BLaER1 treated with 17β-estradiol and CSF1 and Interleukin-3, amounts not matched to agents 10 nM and 100 nM (cell line): ENCODE results near the gene CCDC198.

Source experiments
- H3K27ac ChIP-seq, 11 experiments: shearing (Covaris generic); formaldehyde crosslinking; 2 replicates each; pipeline ENCODE4 v1.8.1; 2022
- H3K27me3 ChIP-seq, 11 experiments: shearing (Covaris generic); formaldehyde crosslinking; 2 replicates each; pipeline ENCODE4 v1.8.1; 2022
- H3K36me3 ChIP-seq, 11 experiments: shearing (Covaris generic); formaldehyde crosslinking; 2 replicates each; pipeline ENCODE4 v1.8.1; 2022
- H3K4me1 ChIP-seq, 10 experiments: shearing (Covaris generic); formaldehyde crosslinking; 2 replicates each; pipeline ENCODE4 v1.8.1; 2022
- H3K4me2 ChIP-seq, 11 experiments: shearing (Covaris generic); formaldehyde crosslinking; 2 replicates each; pipeline ENCODE4 v1.8.1; 2022
- H3K4me3 ChIP-seq, 10 experiments: shearing (Covaris generic); formaldehyde crosslinking; 2 replicates each; pipeline ENCODE4 v1.8.1; 2022
- H3K9ac ChIP-seq, 11 experiments: shearing (Covaris generic); formaldehyde crosslinking; 2 replicates each; pipeline ENCODE4 v1.8.1; 2022
- H3K9me3 ChIP-seq, 11 experiments: shearing (Covaris generic); formaldehyde crosslinking; replicated peaks in 1 of 11; 2 replicates each; pipeline ENCODE4 v1.8.1; 2022
- H4K20me1 ChIP-seq, 11 experiments: shearing (Covaris generic); formaldehyde crosslinking; 2 replicates each; pipeline ENCODE4 v1.8.1; 2022
- Cebpa-rat ChIP-seq, 11 experiments: shearing (Covaris generic); IDR thresholded peaks; 2 replicates each; pipeline ENCODE4 v1.8.1; 2022

CCDC198 gene

GRCh38 chr14:57498659-57499058 lies 5.0 kb upstream of the CCDC198 start:
- Histone ChIP-seq H3K9me3 (0 out of 22 replicates have a peak, but pooled peaks cover 0 to 4% (median 0%) of the 10 kb centered on the region in 11 experiments), H3K4me3 (no peak overlapping the region), H3K4me1 (peaks cover 3 to 9% (median 4%) of the 10 kb centered on the region in 10 experiments; a peak in 18 of 20 replicates), H4K20me1 (no peaks in the 10 kb centered on the region), H3K27ac (no peak overlapping the region), H3K4me2 (no peak overlapping the region), H3K9ac (no peak overlapping the region), H3K36me3 (no peaks in the 10 kb centered on the region), H3K27me3 (no peaks in the 10 kb centered on the region)
- TF ChIP-seq Cebpa-rat (IDR thresholded peaks at IDR 0.05), result no peak

GRCh38 chr14:57498035-57498434 lies 4.4 kb upstream of the CCDC198 start:
- Histone ChIP-seq H3K9me3 (0 out of 22 replicates have a peak, but pooled peaks cover 0 to 4% (median 0%) of the 10 kb centered on the region in 11 experiments), H3K36me3 (no peaks in the 10 kb centered on the region), H3K4me2 (no peak overlapping the region), H3K4me1 (peaks cover 7 to 15% (median 10%) of the 10 kb centered on the region in 10 experiments; a peak in 18 of 20 replicates), H3K9ac (no peak overlapping the region), H4K20me1 (no peaks in the 10 kb centered on the region), H3K27ac (no peak overlapping the region), H3K27me3 (no peaks in the 10 kb centered on the region), H3K4me3 (no peak overlapping the region)
- no peak for TF ChIP-seq Cebpa-rat (IDR thresholded peaks at IDR 0.05)

GRCh38 chr14:57495416-57495815 lies 1.8 kb upstream of the CCDC198 start:
- Histone ChIP-seq H3K4me1 (peaks cover 7 to 17% (median 10%) of the 10 kb centered on the region in 10 experiments; a peak in 18 of 20 replicates), H3K27ac (no peak overlapping the region), H3K36me3 (no peaks in the 10 kb centered on the region), H3K4me2 (no peak overlapping the region), H3K9me3 (0 out of 22 replicates have a peak, but pooled peaks cover 0 to 2% (median 0%) of the 10 kb centered on the region in 11 experiments), H3K9ac (no peak overlapping the region), H3K27me3 (no peaks in the 10 kb centered on the region), H4K20me1 (no peaks in the 10 kb centered on the region), H3K4me3 (no peak overlapping the region)
- TF ChIP-seq Cebpa-rat (IDR thresholded peaks at IDR 0.05), result no peak

- no peak for TF ChIP-seq Cebpa-rat (IDR thresholded peaks at IDR 0.05)
- no peak overlapping the region for H3K9ac ChIP-seq
- H3K36me3 ChIP-seq, result no peaks in the 10 kb centered on the region
- H3K27ac ChIP-seq, result no peak overlapping the region
- H3K4me3 ChIP-seq, result no peak overlapping the region
- H3K4me2 ChIP-seq, result peak overlapping the region in 1 of 11 experiments; percentile 61; a peak in 1 of 22 replicates
- H3K4me1 ChIP-seq, result peaks cover 7 to 17% (median 10%) of the 10 kb centered on the region in 10 experiments; a peak in 18 of 20 replicates
- no peaks in the 10 kb centered on the region for H4K20me1 ChIP-seq
- H3K27me3 ChIP-seq, result no peaks in the 10 kb centered on the region
- no peaks in the 10 kb centered on the region for H3K9me3 ChIP-seq
Measured at GRCh38 chr14:57492859-57493258, 798 bp downstream of the CCDC198 start.

GRCh38 chr14:57491640-57492039 lies 2.0 kb downstream of the CCDC198 start:
- H3K27ac ChIP-seq, result no peak overlapping the region
- no peak overlapping the region for H3K4me2 ChIP-seq
- no peak overlapping the region for H3K9ac ChIP-seq
- H4K20me1 ChIP-seq, result no peaks in the 10 kb centered on the region
- H3K36me3 ChIP-seq, result no peaks in the 10 kb centered on the region
- H3K4me3 ChIP-seq, result no peak overlapping the region
- TF ChIP-seq Cebpa-rat (IDR thresholded peaks at IDR 0.05), result no peak
- no peaks in the 10 kb centered on the region for H3K27me3 ChIP-seq
- H3K9me3 ChIP-seq, result no peaks in the 10 kb centered on the region
- peaks cover 7 to 17% (median 10%) of the 10 kb centered on the region in 10 experiments; a peak in 18 of 20 replicates for H3K4me1 ChIP-seq

- H3K27ac ChIP-seq, result no peak overlapping the region
- no peaks in the 10 kb centered on the region for H3K36me3 ChIP-seq
- no peak for TF ChIP-seq Cebpa-rat (IDR thresholded peaks at IDR 0.05)
- H3K27me3 ChIP-seq, result no peaks in the 10 kb centered on the region
- no peak overlapping the region for H3K4me2 ChIP-seq
- H3K9me3 ChIP-seq, result no peaks in the 10 kb centered on the region
- H3K4me1 ChIP-seq, result peaks cover 0 to 9% (median 8%) of the 10 kb centered on the region in 10 experiments; a peak in 12 of 20 replicates
- no peak overlapping the region for H3K4me3 ChIP-seq
- H3K9ac ChIP-seq, result no peak overlapping the region
- H4K20me1 ChIP-seq, result no peaks in the 10 kb centered on the region
Measured at GRCh38 chr14:57487771-57488170, 5.9 kb downstream of the CCDC198 start.

GRCh38 chr14:57486767-57487379 lies 6.8 kb downstream of the CCDC198 start:
- Histone ChIP-seq H3K9ac (no peak overlapping the region), H3K4me2 (no peak overlapping the region), H3K27me3 (no peaks in the 10 kb centered on the region), H3K9me3 (no peaks in the 10 kb centered on the region), H3K4me1 (peaks cover 0 to 9% (median 8%) of the 10 kb centered on the region in 10 experiments; a peak in 12 of 20 replicates), H3K36me3 (no peaks in the 10 kb centered on the region), H3K4me3 (no peak overlapping the region), H3K27ac (no peak overlapping the region), H4K20me1 (no peaks in the 10 kb centered on the region)
- TF ChIP-seq Cebpa-rat (IDR thresholded peaks at IDR 0.05), result no peak

- Histone ChIP-seq H3K27me3 (no peaks in the 10 kb centered on the region), H3K4me2 (peak overlapping the region in 10 of 11 experiments; percentile 2 to 38 (median 16); a peak in 8 of 22 replicates), H3K27ac (no peak overlapping the region), H3K36me3 (no peaks in the 10 kb centered on the region), H3K4me1 (peaks cover 0 to 9% (median 8%) of the 10 kb centered on the region in 10 experiments; a peak in 12 of 20 replicates), H3K9ac (no peak overlapping the region), H3K4me3 (no peak overlapping the region), H4K20me1 (no peaks in the 10 kb centered on the region), H3K9me3 (no peaks in the 10 kb centered on the region)
- no peak for TF ChIP-seq Cebpa-rat (IDR thresholded peaks at IDR 0.05)
Measured at GRCh38 chr14:57485635-57486034, 8.0 kb downstream of the CCDC198 start.

GRCh38 chr14:57482120-57482519 lies 11.5 kb downstream of the CCDC198 start:
- no peak for TF ChIP-seq Cebpa-rat (IDR thresholded peaks at IDR 0.05)
- no peak overlapping the region for H3K4me2 ChIP-seq

GRCh38 chr14:57480051-57480450 lies 13.6 kb downstream of the CCDC198 start:
- no peaks in the 10 kb centered on the region for H3K9me3 ChIP-seq
- no peak overlapping the region for H3K9ac ChIP-seq
- H3K4me2 ChIP-seq, result no peak overlapping the region
- H3K27ac ChIP-seq, result no peak overlapping the region
- H3K27me3 ChIP-seq, result no peaks in the 10 kb centered on the region
- H4K20me1 ChIP-seq, result no peaks in the 10 kb centered on the region; a peak in 1 of 22 replicates
- H3K36me3 ChIP-seq, result no peaks in the 10 kb centered on the region
- no peak overlapping the region for H3K4me3 ChIP-seq
- no peak for TF ChIP-seq Cebpa-rat (IDR thresholded peaks at IDR 0.05)
- no peaks in the 10 kb centered on the region for H3K4me1 ChIP-seq

More at GRCh38 chr14:57482120-57482519, 11.5 kb downstream of the CCDC198 start:
- H3K4me1 ChIP-seq, result peaks cover 0 to 9% (median 8%) of the 10 kb centered on the region in 10 experiments; a peak in 12 of 20 replicates
- no peak overlapping the region for H3K9ac ChIP-seq
- H3K9me3 ChIP-seq, result no peaks in the 10 kb centered on the region
- H3K36me3 ChIP-seq, result no peaks in the 10 kb centered on the region
- no peaks in the 10 kb centered on the region; a peak in 1 of 22 replicates for H4K20me1 ChIP-seq
- no peak overlapping the region for H3K27ac ChIP-seq
- H3K27me3 ChIP-seq, result no peaks in the 10 kb centered on the region
- H3K4me3 ChIP-seq, result no peak overlapping the region
